GM18870 (cell line): ENCODE results near the gene DNAI7.
A peak's percentile ranks its signal among the peaks of the same experiment; 100 is the strongest.

Experiments used
- ATAC-seq: cut with Tn5 transposase; IDR thresholded peaks from one replicate; pipeline ENCODE4 v1.9.1; 2021; ENCODE audit warnings: moderate library complexity; ENCODE audit not compliant: unreplicated experiment

DNAI7 gene, protein sequence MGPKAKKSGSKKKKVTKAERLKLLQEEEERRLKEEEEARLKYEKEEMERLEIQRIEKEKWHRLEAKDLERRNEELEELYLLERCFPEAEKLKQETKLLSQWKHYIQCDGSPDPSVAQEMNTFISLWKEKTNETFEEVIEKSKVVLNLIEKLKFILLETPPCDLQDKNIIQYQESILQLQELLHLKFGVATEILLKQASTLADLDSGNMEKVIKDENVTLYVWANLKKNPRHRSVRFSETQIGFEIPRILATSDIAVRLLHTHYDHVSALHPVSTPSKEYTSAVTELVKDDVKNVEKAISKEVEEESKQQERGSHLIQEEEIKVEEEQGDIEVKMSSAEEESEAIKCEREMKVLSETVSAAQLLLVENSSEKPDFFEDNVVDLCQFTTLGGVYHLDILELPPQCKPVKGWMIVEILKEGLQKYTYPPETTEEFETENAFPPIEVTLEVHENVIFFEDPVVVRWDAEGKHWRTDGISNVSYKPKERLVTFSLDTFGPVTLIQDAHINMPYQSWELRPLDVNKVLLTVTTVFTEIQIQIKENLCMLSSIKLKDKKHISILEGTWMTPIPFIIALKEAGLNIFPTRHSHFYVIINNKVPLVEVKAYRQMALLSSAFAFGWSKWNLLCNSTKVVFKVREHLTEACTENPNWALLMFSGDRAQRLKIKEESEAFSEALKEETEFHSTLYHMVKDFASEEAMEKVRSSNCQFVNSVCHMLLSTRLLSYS

DNA sequence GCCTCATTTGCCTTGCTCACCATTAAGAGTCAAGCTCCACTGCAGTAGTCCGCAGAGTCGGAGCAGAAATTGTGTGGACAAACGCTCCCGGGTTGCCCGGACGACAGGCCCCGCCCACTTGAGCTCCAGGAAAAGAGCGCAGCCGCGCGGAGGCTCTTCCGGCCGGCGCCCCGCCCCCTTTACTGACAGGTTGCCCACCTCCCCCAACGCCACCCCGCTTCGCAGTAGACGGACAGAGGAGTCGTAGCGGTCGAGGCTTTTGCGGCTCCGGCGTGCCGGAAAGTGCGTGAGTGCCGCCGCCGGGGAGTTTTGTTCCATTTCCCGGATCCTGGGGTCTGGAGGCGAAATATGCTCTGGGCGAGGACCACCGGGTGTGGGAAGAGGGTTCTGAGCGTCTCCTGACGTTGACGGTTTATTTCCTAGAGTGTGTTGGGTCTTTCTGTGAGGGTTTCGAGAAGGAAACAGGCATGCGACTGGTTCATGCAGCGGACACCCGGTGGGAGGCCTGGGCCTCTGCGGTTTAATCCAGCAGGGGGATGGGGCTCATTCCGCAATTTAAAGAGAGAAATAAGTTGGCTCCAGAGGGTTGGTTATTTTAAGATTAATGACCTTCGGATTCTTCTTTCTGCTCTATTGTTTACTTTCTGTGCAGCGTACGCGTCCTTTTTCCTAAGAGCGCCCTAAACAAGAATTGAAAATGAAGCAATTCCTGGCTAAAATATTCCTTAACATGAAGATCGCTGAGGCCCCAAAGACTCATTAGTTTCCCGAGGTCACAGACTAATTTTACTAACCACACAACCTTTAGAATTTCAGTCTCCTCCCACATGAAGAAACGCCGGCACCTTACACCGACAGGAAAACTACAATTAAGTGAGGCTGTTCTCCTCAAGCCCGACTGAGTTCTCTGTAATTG, at the start of gene DNAI7, which contains the start of gene ETFRF1:
Gene DNAI7, minus strand, starts transcription at position 105 of the 916 bp plus-strand sequence. Its CDS starts 82 bp downstream, at position 23.
Gene ETFRF1, plus strand, starts transcription at position 182 of the 916 bp plus-strand sequence. CDS start 8,720 bp downstream, outside the sequence.
- ATAC-seq = peak; percentile 75

- no peak for ATAC-seq
Measured at GRCh38 chr12:25243680-25243990, 48.7 kb upstream of the DNAI7 start.

GRCh38 chr12:25242981-25243679, 48.2 kb upstream of the DNAI7 start:
- ATAC-seq = no peak

GRCh38 chr12:25241167-25242020, 46.4 kb upstream of the DNAI7 start:
- no peak for ATAC-seq

- ATAC-seq = no peak
Measured at GRCh38 chr12:25236626-25237025, 41.7 kb upstream of the DNAI7 start.

GRCh38 chr12:25236190-25236589, 41.2 kb upstream of the DNAI7 start:
- ATAC-seq = no peak

DNA sequence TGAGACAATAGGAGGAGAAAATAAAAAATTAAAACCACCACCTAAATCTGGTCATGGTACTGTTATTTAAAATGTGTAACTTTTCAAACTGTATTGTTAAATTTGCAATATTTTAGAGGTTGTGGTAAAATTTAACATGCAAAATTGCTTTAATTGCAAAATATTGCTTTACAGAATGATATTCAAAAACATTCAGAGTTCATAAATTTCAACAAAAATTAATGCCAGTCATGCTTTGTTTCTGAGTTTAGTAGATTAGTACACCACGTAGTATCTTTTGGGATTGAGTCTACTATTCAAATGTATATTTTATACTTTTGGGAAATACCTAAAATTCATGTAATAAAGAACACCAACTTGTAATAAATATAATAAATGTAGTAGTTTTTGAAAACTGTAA, 18.4 kb upstream of the DNAI7 start:
- no peak for ATAC-seq

DNA sequence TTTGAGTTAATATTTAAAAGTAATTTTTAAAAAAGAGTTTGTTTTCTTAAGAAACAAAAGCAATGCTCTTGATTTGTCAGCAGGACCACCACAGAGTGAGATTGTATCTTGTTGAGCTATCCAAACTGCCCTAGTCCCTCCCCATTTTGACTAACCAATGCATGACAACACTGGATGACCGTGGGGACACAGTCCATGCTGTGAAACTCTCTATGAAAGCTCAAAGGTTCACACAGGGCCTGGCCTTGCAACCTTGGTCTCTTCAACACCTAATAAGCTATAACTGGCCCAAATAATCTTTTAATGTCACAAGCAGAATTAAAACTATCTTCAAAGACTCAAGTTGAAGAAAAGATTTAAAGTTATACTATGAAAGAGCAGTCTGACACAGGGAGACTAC, 13.6 kb upstream of the DNAI7 start:
- ATAC-seq = no peak

- ATAC-seq = no peak
Measured at GRCh38 chr12:25207846-25208245, 12.9 kb upstream of the DNAI7 start.

- no peak for ATAC-seq
Measured at GRCh38 chr12:25207411-25207810, 12.5 kb upstream of the DNAI7 start.

GRCh38 chr12:25202137-25202536, 7.2 kb upstream of the DNAI7 start:
- no peak for ATAC-seq

DNA sequence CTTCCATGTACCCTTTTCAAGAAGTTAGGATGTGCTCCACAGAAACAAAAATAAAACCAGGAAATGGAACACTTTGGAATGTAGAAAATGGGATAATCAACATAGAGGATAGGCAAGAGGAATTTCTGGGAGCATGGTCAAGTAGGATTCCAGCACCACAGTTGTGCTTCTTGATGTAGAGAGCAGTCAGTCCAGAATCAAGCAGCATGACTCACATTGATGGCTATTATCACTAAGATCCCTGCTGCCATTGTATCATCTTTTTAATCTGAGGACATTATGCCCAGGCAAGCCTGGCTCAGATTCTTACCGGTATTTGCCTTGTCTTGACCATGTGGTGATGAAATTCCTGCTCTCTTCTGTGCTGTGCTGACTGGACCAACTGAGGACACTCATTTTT, 5.7 kb upstream of the DNAI7 start:
- ATAC-seq = no peak

GRCh38 chr12:25197608-25198007, 2.6 kb upstream of the DNAI7 start:
- no peak for ATAC-seq

DNA sequence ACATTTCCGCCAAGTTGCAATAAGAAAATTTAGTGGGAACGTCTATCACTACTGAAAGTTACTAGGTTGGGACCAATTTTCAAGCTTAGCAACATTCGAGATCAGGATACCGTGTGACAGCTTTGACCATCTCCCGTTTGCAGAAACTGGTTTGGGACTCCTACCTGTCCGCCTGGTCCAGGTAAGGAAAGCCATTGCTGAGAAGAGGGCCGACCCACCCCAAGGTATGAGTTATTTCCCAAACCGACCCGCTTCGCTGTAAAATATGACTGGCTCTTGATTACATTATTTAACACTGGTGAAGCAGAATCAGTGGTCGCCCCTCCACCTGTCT, 271 bp downstream of the DNAI7 start:
- ATAC-seq = peak; percentile 21

- no peak for ATAC-seq
Measured at GRCh38 chr12:25194214-25194613, 746 bp downstream of the DNAI7 start.

DNA sequence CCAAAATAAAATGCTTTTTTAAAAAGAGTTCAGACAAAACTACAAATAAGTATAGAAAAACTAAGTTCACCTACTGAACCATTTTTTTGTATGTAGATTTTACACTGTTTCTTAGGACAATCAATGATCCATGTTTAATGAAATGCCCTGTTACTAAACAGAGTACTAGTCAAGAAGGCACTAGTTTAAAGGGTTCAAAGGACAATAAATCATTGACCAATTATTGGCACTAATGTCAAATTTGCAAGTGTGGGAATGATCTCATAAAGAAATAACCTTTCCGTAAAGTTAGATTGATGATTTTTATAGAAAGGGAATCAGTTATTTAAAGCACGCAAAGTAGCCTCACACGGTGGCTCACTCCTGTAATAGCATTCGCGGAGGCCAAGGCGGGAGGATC, 4.2 kb downstream of the DNAI7 start:
- no peak for ATAC-seq

GRCh38 chr12:25189656-25190055, 5.3 kb downstream of the DNAI7 start:
- no peak for ATAC-seq

GRCh38 chr12:25187781-25188180, 7.2 kb downstream of the DNAI7 start:
- ATAC-seq = no peak

- no peak for ATAC-seq
Measured at GRCh38 chr12:25186788-25187402, 8.1 kb downstream of the DNAI7 start.
